ENCODE results near the gene VTCN1. TPM values are rescaled to one million over a fixed set of nuclear protein-coding genes. Genes with fewer than 3 reads are reported as not detected.

Gene VTCN1
- polyA plus RNA-seq, 1 donor: 0.22 TPM

- DNase-seq: no peak
These were observed 2.1 kb downstream of the VTCN1 start for GRCh38 chr1:117208580-117208979.

- DNase-seq: no peak
These were observed 5.4 kb downstream of the VTCN1 start for GRCh38 chr1:117205368-117205767.

GRCh38 chr1:117201808-117202207, 8.9 kb downstream of the VTCN1 start:
- DNase-seq: no peak

- DNase-seq: no peak
These were observed 12.6 kb downstream of the VTCN1 start for GRCh38 chr1:117198097-117198496.

- DNase-seq: no peak
These were observed 21.0 kb downstream of the VTCN1 start for GRCh38 chr1:117189726-117190125.

- no peak for DNase-seq
These were observed 21.8 kb downstream of the VTCN1 start for GRCh38 chr1:117188816-117189437.

GRCh38 chr1:117188170-117188815, 22.4 kb downstream of the VTCN1 start:
- DNase-seq: no peak

GRCh38 chr1:117183112-117183511, 27.6 kb downstream of the VTCN1 start:
- no peak for DNase-seq

GRCh38 chr1:117182319-117182718, 28.4 kb downstream of the VTCN1 start:
- no peak for DNase-seq

- DNase-seq: no peak
These were observed 29.1 kb downstream of the VTCN1 start for GRCh38 chr1:117181630-117182041.

- no peak for DNase-seq
These were observed 30.4 kb downstream of the VTCN1 start for GRCh38 chr1:117180147-117180967.

GRCh38 chr1:117179471-117179870, 31.3 kb downstream of the VTCN1 start:
- no peak for DNase-seq

- no peak for DNase-seq
These were observed 32.0 kb downstream of the VTCN1 start for GRCh38 chr1:117178756-117179155.

GRCh38 chr1:117177376-117177775, 33.4 kb downstream of the VTCN1 start:
- no peak for DNase-seq

- no peak for DNase-seq
These were observed 34.1 kb downstream of the VTCN1 start for GRCh38 chr1:117176579-117176978.

- DNase-seq: no peak
These were observed 35.9 kb downstream of the VTCN1 start for GRCh38 chr1:117174851-117175250.

GRCh38 chr1:117173691-117174090, 37.0 kb downstream of the VTCN1 start:
- DNase-seq: no peak

GRCh38 chr1:117173006-117173405, 37.7 kb downstream of the VTCN1 start:
- DNase-seq: no peak

GRCh38 chr1:117171900-117172511, 38.7 kb downstream of the VTCN1 start:
- DNase-seq: no peak

- no peak for DNase-seq
These were observed 40.7 kb downstream of the VTCN1 start for GRCh38 chr1:117169871-117170596.

GRCh38 chr1:117167402-117167801, 43.3 kb downstream of the VTCN1 start:
- no peak for DNase-seq

GRCh38 chr1:117166076-117166475, 44.7 kb downstream of the VTCN1 start:
- no peak for DNase-seq

- no peak for DNase-seq
These were observed 46.5 kb downstream of the VTCN1 start for GRCh38 chr1:117164209-117164608.
